HG02970 (cell line): ENCODE data around the gene SPOCK1.

Source experiments
- ATAC-seq: cut with Tn5 transposase; IDR thresholded peaks from one replicate; pipeline ENCODE4 v1.9.1; 2021; ENCODE audit warnings: mild to moderate bottlenecking, moderate library complexity, moderate number of reproducible peaks; ENCODE audit not compliant: unreplicated experiment, low FRiP score

SPOCK1 gene

DNA sequence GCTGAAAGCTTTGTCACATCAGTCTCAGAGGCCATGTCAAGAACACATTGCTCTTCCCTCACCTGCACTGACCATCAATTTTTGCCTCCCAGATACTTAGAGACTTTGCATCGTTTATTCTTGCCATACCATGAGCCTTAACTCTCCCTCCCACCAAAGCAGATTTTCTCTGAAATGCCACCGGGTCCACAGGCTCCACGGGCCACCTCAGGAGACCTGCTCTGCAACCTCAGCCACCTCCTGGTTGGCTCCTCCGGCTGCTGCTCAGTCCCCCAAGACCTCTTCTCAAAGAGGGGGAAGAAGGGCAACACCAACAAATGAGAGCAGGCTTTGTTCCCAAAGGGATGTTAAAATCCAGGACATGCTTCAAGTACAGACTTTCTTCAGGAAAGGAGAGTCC lies 400.5 kb downstream of the SPOCK1 start:
- no peak for ATAC-seq

DNA sequence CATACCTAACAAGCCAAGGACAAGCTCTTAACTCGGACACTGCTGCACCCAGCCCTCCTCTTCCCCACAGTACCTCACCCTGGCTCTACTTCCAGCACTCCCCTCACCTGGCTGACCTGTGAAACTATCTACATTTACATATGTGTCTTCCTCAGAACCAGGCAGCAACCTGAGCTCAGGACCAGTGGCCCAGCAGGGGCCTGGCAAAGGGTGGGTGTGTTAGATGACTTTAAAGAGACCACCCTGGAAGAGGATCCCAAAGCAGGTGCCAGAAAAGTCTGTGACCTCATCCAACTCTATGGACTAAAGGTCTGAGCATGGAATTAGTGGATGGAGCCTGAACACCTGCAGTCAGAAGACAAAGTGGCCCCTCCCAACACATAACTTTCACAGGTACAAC lies 400.9 kb downstream of the SPOCK1 start:
- no peak for ATAC-seq

DNA sequence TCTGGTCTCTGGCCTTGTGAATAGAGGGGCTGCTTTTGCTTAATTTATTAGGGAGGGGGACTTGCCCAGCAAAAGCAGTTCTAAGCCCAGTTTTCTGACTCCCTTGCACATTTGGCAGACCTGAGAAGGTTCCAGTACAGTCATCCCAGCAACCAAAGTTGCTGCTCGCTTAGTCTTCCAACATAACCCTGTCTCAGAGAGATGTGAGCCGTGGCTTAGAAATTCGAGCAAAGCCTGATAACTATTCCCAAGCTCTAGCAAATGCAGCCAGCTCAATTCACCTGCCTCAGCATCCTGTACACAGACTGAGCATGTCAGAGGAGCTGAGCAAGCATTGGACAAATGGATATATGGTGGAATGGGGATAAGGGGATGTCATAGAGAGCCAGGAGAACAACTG lies 401.9 kb downstream of the SPOCK1 start:
- ATAC-seq: no peak

DNA sequence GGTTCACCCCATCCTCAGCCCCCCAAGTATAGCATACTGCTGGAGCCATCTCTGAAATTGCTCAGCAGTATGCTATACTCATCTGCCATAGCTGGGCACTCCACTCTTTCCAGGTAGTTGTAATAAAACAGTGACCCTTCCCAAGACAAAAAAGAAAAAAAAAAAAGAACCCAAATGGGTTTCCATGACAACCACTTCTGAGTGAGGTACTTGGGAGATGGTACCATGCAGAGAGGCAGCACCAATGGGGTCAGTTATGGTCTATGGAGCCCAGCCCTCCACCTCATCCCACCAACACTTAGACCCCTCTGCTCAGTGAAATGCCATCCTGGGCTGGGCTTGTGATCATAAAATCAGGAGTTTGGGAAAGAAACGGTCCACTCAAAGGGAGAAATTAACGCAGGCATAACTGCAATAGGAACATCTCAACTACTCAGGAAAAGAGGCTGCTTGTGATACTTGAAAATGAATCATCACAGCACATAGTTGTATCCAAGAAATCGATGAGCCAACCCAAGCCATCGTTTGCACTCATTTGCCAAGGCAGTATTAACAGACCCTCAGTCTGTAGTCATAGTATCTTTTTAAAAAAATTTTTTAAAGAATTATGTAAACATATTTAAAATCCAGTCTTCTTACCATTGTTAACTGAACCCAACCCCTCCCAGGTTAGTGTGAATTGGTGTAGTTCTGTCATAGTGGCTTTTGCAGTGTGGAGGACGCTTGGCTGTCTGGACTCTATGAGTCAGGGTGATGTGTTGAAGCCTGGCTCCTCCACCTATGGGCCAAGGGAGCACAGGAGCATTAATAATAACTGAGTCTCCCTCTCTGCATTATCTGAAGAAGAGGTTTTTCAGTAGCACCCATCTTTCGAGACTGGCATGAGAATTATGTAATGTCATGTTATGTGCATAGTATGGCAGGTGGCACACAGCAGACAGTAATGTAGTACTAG lies 402.7 kb downstream of the SPOCK1 start:
- ATAC-seq: no peak

DNA sequence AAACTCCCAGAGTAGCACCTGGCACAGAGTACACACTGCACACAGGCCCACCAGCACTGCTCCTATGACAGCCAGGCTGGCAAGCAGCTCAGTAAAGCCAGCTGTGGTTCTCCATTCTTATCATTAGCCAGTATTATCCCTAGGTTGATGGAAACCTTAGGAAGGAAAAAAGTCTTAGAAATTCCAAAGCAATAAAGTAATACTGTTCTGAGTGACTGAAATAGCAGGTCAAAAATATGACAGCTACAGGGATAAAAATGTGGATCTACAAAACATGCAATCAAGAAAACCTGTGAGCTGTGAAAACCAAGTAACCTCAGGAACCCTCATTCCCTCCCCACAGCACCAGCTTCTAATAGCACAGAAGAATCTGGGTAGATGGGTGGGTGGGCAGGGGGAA lies 403.5 kb downstream of the SPOCK1 start:
- ATAC-seq: no peak

DNA sequence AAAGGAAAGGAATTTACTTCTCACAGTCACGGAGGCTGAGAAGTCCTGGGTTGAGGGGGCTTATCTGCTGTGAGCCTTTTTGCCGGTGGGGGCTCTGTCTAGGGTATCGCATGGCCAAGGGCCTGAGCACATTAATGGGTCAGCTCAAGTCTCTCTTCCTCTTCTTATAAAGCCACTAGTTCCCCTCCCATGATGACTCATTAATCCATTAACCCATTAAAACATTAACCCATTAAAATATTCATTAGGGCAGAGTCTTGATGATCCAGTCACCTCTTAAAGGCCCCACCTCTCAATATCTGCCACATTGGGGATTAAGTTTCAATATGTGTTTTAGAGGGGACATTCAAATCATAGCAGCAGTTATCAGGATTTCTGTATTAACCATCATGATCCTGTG lies 406.3 kb downstream of the SPOCK1 start:
- ATAC-seq: no peak

DNA sequence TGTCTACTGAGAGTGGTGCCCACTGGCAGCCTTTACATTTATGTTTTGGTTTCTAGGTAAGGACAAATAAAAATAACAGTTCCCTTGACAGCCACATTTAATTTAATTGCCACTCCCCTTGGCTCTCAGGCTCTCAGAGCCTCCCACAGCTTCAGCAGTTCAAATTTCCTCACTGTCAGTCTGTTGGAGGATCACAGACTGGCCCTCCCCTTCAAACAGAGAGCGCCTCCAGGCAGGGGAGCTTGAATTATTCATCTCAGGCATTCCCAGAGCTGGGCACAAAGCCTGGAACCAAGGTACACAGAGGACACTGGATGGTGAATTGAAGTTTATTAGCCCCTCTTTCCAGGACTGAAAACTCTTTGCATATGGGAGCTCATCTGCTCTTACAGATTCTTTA lies 407.7 kb downstream of the SPOCK1 start:
- ATAC-seq: no peak

DNA sequence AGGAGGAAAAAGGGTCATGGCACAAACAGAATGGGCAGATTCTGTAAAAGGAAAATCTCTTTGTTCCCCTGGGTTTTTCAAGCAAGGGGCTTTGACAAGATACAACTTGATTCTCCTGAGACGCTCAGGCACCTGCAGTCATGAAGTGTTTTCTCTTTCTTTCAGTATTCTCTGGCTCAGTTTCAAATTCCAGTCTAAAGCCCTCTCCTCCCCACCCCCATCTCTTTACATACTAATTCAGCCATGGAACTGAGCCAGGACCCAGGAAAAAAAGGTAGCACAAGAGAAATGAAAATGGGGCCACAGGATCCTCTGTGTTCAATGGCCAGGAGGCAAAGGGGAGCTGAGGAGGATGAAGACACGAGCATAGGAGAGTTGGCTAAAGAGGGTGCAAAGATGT lies 408.4 kb downstream of the SPOCK1 start:
- ATAC-seq: no peak

DNA sequence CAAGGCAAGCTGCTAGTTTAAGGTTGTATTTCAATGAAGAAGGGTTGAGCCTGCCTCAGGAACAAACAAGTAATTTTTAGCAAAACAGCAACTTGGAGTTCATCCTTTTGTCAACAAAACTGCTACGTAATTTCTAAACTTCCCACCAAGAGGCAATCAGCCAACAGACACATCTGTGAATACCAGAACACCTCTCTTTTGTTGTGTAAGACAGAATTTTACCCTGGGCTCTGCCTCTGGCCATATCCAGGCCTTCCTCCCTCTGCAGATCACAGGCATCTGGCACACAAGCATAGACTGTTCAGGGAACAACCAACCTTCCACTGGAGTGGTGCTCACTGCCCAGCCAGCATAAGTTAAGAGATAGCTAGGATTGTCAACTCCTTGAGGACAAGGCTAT lies 409.0 kb downstream of the SPOCK1 start:
- ATAC-seq: no peak

DNA sequence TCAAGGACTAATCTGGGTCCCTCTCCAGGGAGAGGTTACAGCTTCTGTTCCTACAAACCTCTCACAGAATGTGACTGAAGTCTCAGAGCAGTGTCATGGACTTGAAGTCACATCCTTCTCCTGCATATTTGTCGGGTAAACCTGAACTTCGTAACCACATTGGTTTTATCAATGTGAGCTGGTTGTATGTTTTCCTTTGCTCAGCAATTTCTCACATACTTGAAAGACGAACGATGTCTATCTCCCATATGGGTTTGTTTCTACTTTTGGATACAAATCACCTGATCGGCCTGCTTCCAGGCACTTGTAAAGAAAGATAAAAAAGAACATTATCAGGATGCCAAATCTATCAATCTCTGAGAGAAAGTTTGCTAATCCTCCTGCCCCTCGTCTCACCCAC lies 411.0 kb downstream of the SPOCK1 start:
- no peak for ATAC-seq

DNA sequence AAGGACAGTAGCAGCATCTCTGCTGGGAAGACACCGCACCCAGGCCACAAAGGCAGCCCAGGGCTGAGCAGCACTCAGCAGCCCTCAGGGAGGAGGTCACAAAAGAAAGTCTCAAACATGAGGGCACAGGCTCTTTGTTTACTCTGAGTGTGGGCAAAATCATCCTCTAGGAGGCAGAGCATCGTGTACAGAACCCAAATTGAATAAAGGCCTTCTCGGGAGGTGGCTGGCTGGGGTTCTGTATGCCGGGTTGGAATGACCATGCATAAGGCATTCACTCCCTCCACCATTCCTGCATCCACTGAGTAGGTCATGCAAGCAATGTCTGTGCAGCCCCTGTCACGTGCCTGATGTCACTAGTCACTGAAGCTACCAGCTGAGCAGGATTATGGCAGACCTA lies 412.8 kb downstream of the SPOCK1 start:
- ATAC-seq: no peak

DNA sequence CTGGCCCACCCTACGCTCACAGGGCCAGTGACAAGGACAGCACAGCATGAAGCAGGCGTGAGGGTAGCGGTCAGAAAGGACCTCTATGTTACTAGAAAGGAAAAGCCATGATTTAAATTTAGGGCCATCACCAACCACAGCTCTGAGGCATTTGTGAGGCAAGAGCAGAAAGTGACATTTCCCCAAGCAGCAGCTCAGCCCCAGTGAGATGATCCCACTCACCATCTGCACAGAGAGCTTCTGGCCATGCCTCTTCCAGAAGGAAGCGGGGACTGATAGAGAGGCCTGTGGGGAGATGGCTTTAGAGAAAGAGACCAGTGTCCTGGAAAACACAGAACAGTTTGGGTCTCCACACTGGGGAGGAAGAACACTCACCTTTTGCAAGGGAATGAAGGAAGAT lies 413.9 kb downstream of the SPOCK1 start:
- no peak for ATAC-seq

DNA sequence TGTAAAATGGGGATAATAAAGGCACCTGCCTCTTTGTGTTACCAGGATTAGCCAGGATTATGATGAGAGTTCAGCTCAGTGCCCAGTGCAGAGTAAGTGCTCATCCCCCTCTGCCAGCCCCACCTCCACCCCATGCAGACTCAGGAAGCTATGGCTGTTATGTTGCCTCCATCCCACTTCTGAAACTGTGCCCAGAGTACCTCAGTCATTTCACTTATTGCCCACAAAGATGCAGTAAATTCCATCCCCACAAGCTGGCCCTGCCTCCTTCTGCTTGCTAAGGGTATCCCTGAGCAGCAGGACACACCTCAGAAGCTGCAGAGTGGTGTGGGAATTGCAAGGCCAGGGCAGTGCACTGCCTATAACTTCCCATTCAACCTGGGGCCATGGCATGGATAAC lies 415.1 kb downstream of the SPOCK1 start:
- ATAC-seq: no peak

DNA sequence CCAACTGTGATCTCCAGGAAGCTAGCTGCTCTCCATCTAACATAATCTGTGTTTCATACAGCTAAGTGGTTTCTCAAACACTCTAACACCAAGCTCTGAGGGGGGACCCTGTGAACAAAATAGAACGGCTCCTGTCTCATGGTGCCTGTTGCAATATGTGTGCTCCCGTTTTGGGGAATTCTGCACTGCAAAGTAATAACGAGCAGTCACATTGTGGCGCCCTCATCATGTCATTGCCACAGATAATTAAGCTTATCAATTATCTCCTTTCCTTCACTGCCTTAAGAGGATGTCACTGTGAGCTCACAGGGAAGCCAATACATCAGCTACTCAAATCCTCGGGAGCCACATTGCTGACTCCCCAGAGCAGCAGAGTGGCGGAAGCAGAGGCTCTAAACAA lies 416.2 kb downstream of the SPOCK1 start:
- no peak for ATAC-seq

DNA sequence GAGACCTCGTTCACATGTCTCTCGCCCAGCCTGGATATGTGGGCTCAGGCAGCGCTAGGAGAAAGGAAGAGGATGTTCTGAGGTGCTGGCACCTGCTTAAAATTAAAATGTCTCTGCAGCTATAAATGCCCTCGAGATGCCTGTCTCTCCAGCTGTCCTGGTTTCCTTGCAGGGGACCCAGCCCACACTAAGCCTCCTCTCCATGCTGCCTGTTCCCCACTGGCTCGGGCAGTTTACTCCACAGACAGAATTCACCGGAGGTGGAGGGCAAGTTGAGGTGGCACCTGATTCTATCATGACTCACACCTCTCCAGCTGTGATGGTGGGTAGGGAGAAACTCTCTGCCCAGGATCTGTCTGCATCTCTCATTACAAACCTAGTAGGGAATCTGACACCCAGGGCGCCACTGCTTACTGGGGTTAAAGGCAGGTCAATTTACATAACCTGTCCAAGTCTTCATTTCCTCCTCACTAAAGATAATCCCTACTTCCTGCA lies 420.9 kb downstream of the SPOCK1 start:
- no peak for ATAC-seq

DNA sequence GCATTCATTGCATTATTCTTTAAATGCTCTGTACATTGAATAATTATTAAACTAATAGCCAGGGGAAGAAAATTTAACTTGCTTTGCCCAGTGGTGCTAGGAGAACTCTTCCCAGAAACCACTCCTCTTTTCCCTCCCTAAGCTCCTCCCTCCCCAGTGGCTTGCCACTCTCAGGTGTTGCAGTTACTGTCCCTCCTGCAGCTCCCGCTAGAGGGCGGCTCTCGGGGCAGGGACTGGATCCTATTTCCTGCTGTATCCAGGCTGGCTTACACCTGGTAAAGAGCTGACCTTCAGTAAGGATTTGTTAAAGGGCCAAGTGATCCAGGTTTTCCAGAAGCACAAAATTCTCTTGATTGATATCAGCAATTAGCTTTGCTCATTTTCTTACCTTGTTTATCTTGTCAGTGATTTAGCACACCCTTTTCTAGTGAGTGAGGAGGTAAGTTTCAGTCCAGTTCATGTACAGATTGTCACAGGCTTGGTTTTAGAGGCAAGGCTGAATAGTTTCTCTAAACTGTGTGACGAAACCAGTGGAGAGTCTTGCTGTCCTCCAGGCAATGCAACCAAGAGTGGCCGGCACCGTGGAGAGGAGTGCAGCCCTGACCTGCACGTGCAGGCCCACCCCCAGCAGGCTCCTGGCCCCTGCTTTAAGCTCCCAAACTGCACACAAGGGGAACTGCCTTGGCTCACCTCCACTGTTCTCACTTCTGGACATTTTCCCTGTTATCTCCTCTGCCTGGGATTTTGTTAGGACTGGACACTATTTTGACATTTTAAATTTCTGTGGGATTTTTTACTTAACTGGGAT lies 423.8 kb downstream of the SPOCK1 start:
- ATAC-seq: no peak

DNA sequence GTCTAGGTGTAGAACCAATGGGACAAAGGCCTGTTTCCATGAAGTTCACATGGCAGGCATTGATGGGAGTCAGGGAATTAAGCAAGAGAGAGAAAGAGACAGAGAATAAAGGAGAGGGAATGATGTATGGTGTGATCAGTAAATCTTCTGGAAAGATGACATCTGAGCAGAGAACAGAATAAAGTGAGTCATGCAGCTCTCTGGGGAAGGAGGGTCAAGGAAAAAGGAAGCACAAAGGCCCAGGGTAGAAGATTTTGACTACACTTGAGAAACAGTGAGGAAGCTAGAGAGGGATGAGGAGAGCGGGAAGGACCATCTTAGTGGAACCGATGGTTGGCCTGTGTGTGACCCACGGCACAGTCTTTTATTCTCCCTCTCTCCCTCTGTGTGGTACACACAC lies 425.9 kb downstream of the SPOCK1 start:
- ATAC-seq: no peak

DNA sequence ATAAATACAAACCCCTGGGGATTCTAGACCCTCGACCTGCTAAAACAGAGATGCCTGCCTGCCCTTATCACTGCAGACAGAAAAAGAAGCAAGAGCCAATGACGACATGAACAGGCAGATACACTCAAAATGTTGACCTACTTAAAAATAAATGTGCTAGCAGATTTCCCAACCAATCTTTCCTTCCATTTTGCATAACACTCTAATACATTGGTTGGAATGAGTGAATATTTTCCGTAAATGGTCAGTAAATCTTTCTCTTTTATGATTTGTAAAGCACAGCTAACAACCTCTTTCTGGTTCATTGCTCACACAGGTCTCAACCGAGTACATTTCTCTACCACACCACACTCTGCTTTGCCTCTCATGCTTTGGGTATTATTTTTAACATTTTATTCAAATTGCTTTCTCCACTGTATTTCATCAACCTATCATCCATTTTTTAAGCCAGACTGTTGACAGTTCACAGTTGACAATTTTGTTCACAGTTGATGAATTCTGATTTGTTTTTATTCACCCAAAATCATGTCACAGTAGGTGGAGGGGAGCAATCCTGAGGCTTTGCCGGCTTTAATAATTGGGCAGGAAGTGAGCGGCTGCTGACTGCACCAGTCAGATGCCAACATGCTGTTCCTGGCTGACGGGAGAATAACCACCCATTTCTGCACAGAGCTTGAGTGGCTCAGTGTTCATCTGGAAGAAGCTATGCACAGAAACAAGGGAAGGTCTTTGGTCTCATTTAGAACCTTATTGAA lies 426.6 kb downstream of the SPOCK1 start:
- no peak for ATAC-seq

DNA sequence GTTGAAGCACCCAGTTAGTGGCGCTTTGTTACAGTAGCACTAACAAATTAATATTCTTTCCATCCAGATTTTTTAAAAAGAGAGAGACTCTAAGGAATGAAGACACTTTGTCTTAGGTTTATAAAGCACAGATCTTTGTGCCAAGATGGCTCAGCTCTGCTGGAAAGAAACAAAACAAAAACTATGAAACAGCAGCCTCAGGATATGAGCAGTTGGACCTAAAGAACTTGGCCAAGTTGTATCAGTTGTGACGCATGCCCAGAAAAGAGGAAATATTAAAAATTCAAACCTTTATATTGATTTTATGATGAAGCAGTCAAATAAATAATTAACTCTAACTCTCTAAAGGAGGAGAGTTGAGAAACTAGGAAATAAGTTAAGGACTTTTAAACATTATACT lies 427.2 kb downstream of the SPOCK1 start:
- no peak for ATAC-seq

DNA sequence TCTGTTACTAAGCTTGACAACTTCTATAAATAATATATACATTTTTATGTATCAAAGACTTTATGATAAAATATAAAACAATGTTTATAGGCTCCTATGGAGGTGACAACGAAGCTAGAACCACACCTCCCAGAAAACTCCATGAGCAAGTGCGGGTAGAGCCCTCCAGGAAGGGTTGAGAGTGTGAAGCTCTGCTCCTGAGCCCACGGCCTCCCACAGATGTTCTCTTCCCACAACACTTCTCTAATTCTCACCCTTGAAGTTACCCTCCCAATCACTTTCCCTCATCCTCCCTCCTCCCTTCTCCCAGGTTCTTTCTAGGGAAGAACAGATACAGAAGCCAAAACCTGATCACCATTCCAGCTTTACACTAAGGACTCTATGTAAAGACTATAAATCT lies 427.6 kb downstream of the SPOCK1 start:
- ATAC-seq: no peak

DNA sequence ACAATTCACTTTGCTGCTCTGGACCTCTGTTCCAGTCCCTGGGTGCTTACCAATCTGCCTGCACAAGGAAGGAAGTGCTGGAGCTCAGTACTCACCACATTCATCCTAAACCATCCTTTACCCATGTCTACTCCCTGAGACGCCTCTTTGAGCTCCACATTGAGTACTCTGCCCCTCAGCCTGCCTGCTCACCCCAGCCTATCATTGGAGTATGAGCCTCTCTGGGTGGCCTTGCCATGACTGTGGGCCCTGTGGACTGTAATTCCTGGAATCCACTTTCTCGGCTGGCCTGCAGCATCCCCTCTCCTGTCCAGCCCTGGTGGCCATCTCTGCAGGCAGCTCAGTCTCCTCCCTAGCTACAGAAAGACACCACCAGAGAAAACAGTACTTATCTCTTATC lies 428.6 kb downstream of the SPOCK1 start:
- no peak for ATAC-seq
